Measurements from ENCODE around the gene ARHGEF17. TPM values are rescaled to one million over a fixed set of nuclear protein-coding genes. Genes with fewer than 3 reads are reported as not detected.

The ARHGEF17 gene
- total and polyA plus RNA-seq, 2 of the 8 experiments (the other 6 are each of a cell fraction or from before 2014, with no cell fraction given), result 11.3 to 14.6 TPM

DNA sequence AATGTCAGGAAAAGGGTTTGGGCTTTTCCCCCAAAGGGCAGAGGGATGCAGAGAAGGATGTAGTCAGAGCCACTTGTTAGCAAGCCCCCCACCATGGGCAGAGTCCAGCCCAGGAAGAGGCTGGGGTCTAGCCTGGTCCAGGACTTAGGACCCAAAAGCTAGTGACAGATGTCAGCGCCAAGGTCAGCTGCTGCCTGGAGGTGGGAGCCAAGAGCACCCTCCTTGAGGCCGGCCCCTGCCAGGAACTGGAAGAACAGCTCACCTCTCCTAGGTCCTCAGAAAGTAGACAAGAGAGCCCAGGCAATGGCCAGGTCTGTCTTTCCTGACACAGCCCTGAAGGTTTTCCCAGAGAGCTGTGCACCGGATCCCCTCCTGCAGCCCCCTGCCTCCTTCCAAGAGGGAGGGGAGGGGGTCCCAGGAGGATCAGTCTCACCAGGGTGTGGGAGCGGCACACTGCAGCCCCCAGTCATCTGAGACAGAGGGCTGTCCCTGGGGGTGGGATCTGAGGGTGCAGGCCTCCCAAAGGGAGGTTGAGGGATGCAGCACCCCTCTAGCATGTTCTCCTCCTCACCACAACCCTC, 14.6 kb upstream of the ARHGEF17 start:
- Histone ChIP-seq H3K36me3 (ENCODE audit: control insufficient read depth in 2 of 4, insufficient read depth in 4 of 4, low read length in 3 of 4) (no peaks in the 10 kb centered on the region), H2AFZ (ENCODE audit: low read length) (no peak overlapping the region), H3K4me3 (ENCODE audit: extremely low read depth in 1 of 4, insufficient read depth in 2 of 4, low read depth in 3 of 4, low read length in 4 of 4) (no peak overlapping the region), H3K23me2 (ENCODE audit: low read depth, low read length) (no peaks in the 10 kb centered on the region), H4K20me1 (replicated peaks in 1 of 2; ENCODE audit: control insufficient read depth in 1 of 2, insufficient read depth in 2 of 2, low read length in 2 of 2) (peaks cover 0 to 2% of the 10 kb centered on the region in 2 experiments), H2BK12ac (ENCODE audit: low read depth, low read length) (no peak overlapping the region), H4K5ac (ENCODE audit: insufficient read length, low read depth, low read length) (no peak overlapping the region), H2BK20ac (ENCODE audit: low read length) (no peak overlapping the region), H4K8ac (ENCODE audit: extremely low read depth, insufficient read depth, low read length) (no peak overlapping the region), H3K18ac (ENCODE audit: extremely low read depth, low read length) (no peak overlapping the region), H3K9me3 (ENCODE audit: insufficient read depth in 2 of 2, low read depth in 1 of 2, low read length in 1 of 2) (no peaks in the 10 kb centered on the region), H3K56ac (replicated peaks; ENCODE audit: insufficient read length, low read depth, low read length) (no peak overlapping the region), H2BK5ac (ENCODE audit: low read depth, low read length) (no peak overlapping the region), H3K14ac (ENCODE audit: insufficient read length) (no peak overlapping the region), H3K79me1 (ENCODE audit: low read depth, low read length) (no peaks in the 10 kb centered on the region), H3K27me3 (replicated peaks in 1 of 4; ENCODE audit: control insufficient read depth in 3 of 4, extremely low read depth in 1 of 4, insufficient read depth in 3 of 4, low read length in 3 of 4) (peaks cover 0 to 16% (median 8%) of the 10 kb centered on the region in 4 experiments; a peak in 5 of 7 replicates), H3K9ac (replicated peaks in 1 of 4; ENCODE audit: extremely low read depth in 1 of 4, low read depth in 3 of 4, low read length in 3 of 4) (no peak overlapping the region), H3K4me2 (ENCODE audit: insufficient read depth in 1 of 2, low read depth in 2 of 2, low read length in 2 of 2) (no peak overlapping the region), H2BK15ac (ENCODE audit: low read length) (no peak overlapping the region), H2BK120ac (replicated peaks; ENCODE audit: low read depth, low read length) (no peak overlapping the region), H3K79me2 (ENCODE audit: control insufficient read depth in 1 of 2, insufficient read depth in 2 of 2, low read length in 2 of 2) (no peaks in the 10 kb centered on the region), H3K23ac (ENCODE audit: insufficient read length) (no peak overlapping the region), H2AK5ac (ENCODE audit: low read depth, low read length) (no peak overlapping the region), H4K91ac (replicated peaks; ENCODE audit: insufficient read length, low read length) (no peak overlapping the region), H3K4me1 (replicated peaks in 1 of 4; ENCODE audit: control insufficient read depth in 3 of 4, insufficient read depth in 4 of 4, low read length in 3 of 4) (peaks cover 0 to 10% (median 4%) of the 10 kb centered on the region in 4 experiments; a peak in 6 of 7 replicates), H3K27ac (ENCODE audit: low read depth, low read length) (no peak overlapping the region), H3K4ac (replicated peaks; ENCODE audit: insufficient read length, low read depth, low read length) (no peak overlapping the region)
- DNase-seq (ENCODE audit: low read depth in 1 of 2, low spot score in 2 of 2) (no peak), FAIRE-seq (no peak)
- TF ChIP-seq GABPA (IDR thresholded peaks at IDR 0.05; ENCODE audit: borderline replicate concordance, insufficient read depth, low read length) (no peak), CREB1 (IDR thresholded peaks at IDR 0.05) (no peak), SAP30 (IDR thresholded peaks at IDR 0.05; ENCODE audit: insufficient read depth, insufficient replicate concordance, low read length) (no peak), JUND (IDR thresholded peaks at IDR 0.05; ENCODE audit: low read length) (no peak), HDAC2 (IDR thresholded peaks at IDR 0.05; ENCODE audit: borderline replicate concordance in 1 of 2, low read depth in 2 of 2, low read length in 2 of 2) (no peak), YY1 (IDR thresholded peaks at IDR 0.05; ENCODE audit: low read depth, low read length) (no peak)
- WGBS, 2 experiments (ENCODE audit: extremely low coverage in 1 of 2, insufficient coverage in 1 of 2, insufficient read length in 1 of 2, insufficient replicate concordance in 2 of 2, low coverage in 1 of 2, low lambda C conversion rate in 2 of 2, missing lambda C conversion rate in 1 of 2), result 76% methylated on average over 4 of the region's 4 CpGs; no CpG with 5 or more reads in 1 of the 2 experiments
- ChIA-PET CTCF (ENCODE audit: partially characterized antibody) (interaction anchor here (0.8 to 19.0 kb wide), 13 partner anchors 7 to 115 kb away, joined by 3 to 233 read pairs (median 21); partner anchors contain the start of genes ARHGEF17 and P2RY6), POLR2A (ENCODE audit: partially characterized antibody) (no interaction called here)

Measured in H1 (cell line).